Neural cell (in vitro differentiated cells): Measurements from ENCODE around the gene ITGA3. TPM values are rescaled to one million over a fixed set of nuclear protein-coding genes. Genes with fewer than 3 reads are reported as not detected.
A peak's percentile ranks its signal among the peaks of the same experiment; 100 is the strongest.

Experiments used
- H2AFZ ChIP-seq: fragments of 200-600, 300-800 bp; sonication (generic), shearing (Covaris generic); 2 replicates; pipeline ENCODE4 v1.6.0; 2014; ENCODE audit warnings: low read depth, mild to moderate bottlenecking, antibody characterized with exemption, low read length, moderate library complexity
- H3F3A ChIP-seq: fragments of 200-600 bp; shearing (Covaris generic); 2 replicates; pipeline ENCODE4 v1.6.1; 2016; ENCODE audit warnings: mild to moderate bottlenecking, moderate library complexity, mixed read lengths, antibody characterized with exemption, low read length; ENCODE audit not compliant: insufficient read depth, poor library complexity, severe bottlenecking
- H3K27ac ChIP-seq: fragments of 200-600, 300-800 bp; sonication (generic), shearing (Covaris generic); 2 replicates; pipeline ENCODE4 v1.5.1; 2014; ENCODE audit warnings: mild to moderate bottlenecking, low read length, moderate library complexity
- H3K27me3 ChIP-seq: fragments of 300-800, 200-600 bp; sonication (generic), shearing (Covaris generic); 2 replicates; pipeline ENCODE4 v1.6.0; 2014; ENCODE audit warnings: mild to moderate bottlenecking, low read depth, low read length, moderate library complexity; ENCODE audit not compliant: insufficient read depth
- H3K36me3 ChIP-seq: fragments of 300-800, 200-600 bp; sonication (generic), shearing (Covaris generic); 2 replicates; pipeline ENCODE4 v1.5.1; 2014; ENCODE audit warnings: mild to moderate bottlenecking, antibody characterized with exemption, low read length, moderate library complexity; ENCODE audit not compliant: insufficient read depth
- H3K4me2 ChIP-seq: fragments of 300-800, 200-600 bp; sonication (generic), shearing (Covaris generic); 2 replicates; pipeline ENCODE4 v1.6.0; 2014; ENCODE audit warnings: mild to moderate bottlenecking, low read length
- H3K4me3 ChIP-seq: fragments of 300-800, 200-600 bp; sonication (generic), shearing (Covaris generic); 2 replicates; pipeline ENCODE4 v1.5.1; 2014; ENCODE audit warnings: mild to moderate bottlenecking, low read length, moderate library complexity
- H3K79me2 ChIP-seq: fragments of 200-600 bp; shearing (Covaris generic); replicated peaks from 2 replicates; pipeline ENCODE4 v1.6.0; 2014; ENCODE audit warnings: mild to moderate bottlenecking, low read length, moderate library complexity; ENCODE audit not compliant: insufficient read depth
- H3K9ac ChIP-seq: fragments of 300-800, 200-600 bp; sonication (generic), shearing (Covaris generic); 2 replicates; pipeline ENCODE4 v1.6.1; 2016; ENCODE audit warnings: mild to moderate bottlenecking, low read length, mixed read lengths
- H3K9me2 ChIP-seq: fragments of 200-600 bp; shearing (Covaris generic); 2 replicates; pipeline ENCODE4 v1.6.1; 2016; ENCODE audit warnings: mild to moderate bottlenecking, low read length, mixed read lengths; ENCODE audit not compliant: insufficient read depth
- H3K9me3 ChIP-seq: fragments of 200-600, 300-800 bp; sonication (generic), shearing (Covaris generic); 2 replicates; pipeline ENCODE4 v1.6.1; 2016; ENCODE audit warnings: mild to moderate bottlenecking, mixed run types, low read length, moderate library complexity, mixed read lengths
- H4K20me1 ChIP-seq: fragments of 200-600 bp; shearing (Covaris generic); 2 replicates; pipeline ENCODE4 v1.6.1; 2016; ENCODE audit warnings: mild to moderate bottlenecking, mixed run types; ENCODE audit not compliant: insufficient read depth
- EP300 ChIP-seq: fragments of 450-650 bp; conservative IDR thresholded peaks from 2 replicates; pipeline ENCODE4 v1.6.1; 2014; ENCODE audit warnings: antibody characterized with exemption, mild to moderate bottlenecking, moderate library complexity; ENCODE audit not compliant: poor library complexity, severe bottlenecking
- EZH2 ChIP-seq: fragments of 200-600, 300-800 bp; shearing (Covaris generic), sonication (generic); IDR thresholded peaks from 2 replicates; pipeline ENCODE4 v1.6.1; 2014; ENCODE audit warnings: antibody characterized with exemption, low read length, borderline replicate concordance, mild to moderate bottlenecking; ENCODE audit not compliant: insufficient read depth, poor library complexity, severe bottlenecking
- MXI1 ChIP-seq: fragments of 450-650 bp; conservative IDR thresholded peaks from 2 replicates; pipeline ENCODE4 v1.6.1; 2014; ENCODE audit warnings: antibody characterized with exemption, mild to moderate bottlenecking; ENCODE audit not compliant: poor library complexity, severe bottlenecking
- POLR2AphosphoS5 ChIP-seq: IDR thresholded peaks from 2 replicates; pipeline ENCODE4 v1.6.1; 2012
- RAD21 ChIP-seq: fragments of 450-650 bp; conservative IDR thresholded peaks from 2 replicates; pipeline ENCODE4 v1.6.1; 2014; ENCODE audit warnings: antibody characterized with exemption, mild to moderate bottlenecking, moderate library complexity
- REST ChIP-seq: IDR thresholded peaks from 2 replicates; pipeline ENCODE4 v1.6.1; 2012; ENCODE audit warnings: borderline replicate concordance
- SMC3 ChIP-seq: fragments of 450-650 bp; conservative IDR thresholded peaks from 2 replicates; pipeline ENCODE4 v1.6.1; 2014; ENCODE audit warnings: antibody characterized with exemption, mild to moderate bottlenecking, moderate library complexity; ENCODE audit not compliant: poor library complexity
- TAF1 ChIP-seq: IDR thresholded peaks from 2 replicates; pipeline ENCODE4 v1.6.1; 2012; ENCODE audit warnings: low read depth
- polyA plus RNA-seq: library from polyadenylated mRNA; depleted of rRNA; stranded (reverse); fragments of >200 nt; gene quantifications from 2 replicates; pipeline ENCODE4 v1.2.3, GENCODE V29; 2014
- TF ChIP-seq, protein P1 (sequence below): fragments of 450-650 bp; IDR thresholded peaks from 2 replicates; pipeline ENCODE4 v1.5.1; 2014; ENCODE audit warnings: antibody characterized with exemption, mild to moderate bottlenecking, moderate library complexity; ENCODE audit not compliant: poor library complexity, severe bottlenecking

ITGA3 gene
- polyA plus RNA-seq, 1 donor from 2014 or later: 33.0 TPM

DNA sequence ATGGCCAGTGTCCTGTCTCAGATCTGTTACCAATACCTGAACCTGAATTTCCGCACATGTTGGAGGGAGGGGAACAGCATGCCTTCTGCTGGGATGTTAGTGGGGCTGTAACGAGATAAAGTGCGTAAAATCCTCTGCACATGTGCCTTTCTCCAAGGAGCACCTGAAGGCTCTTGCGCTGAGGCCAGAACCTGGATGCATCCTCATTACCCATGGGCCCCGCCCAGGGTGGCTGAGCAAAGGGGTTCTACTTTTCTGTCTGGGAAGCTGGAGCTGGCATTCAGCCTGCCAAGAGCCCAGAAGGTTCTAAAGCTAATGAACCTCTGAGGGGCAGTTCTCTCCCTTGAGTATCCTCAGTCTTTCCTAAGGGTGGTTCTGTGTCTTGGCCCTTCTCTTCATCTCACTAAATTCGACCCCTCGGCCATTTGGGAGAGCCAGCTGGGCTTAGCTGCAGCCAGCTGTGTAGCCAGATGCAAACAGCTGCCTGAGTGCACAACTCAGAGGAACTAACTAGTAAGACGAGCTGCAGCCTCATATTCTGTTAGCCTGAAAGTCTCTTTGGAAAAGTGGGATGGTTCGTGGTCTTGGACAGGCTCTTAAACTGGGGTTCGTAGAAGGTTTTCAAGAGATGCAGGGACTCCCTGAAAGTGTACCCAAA, 2.5 kb downstream of the ITGA3 start:
- Histone ChIP-seq H3K27ac (no peak overlapping the region), H3K79me2 (no peaks in the 10 kb centered on the region), H3K9me2 (no peaks in the 10 kb centered on the region), H4K20me1 (no peaks in the 10 kb centered on the region), H3K9ac (no peak overlapping the region), H3K9me3 (no peaks in the 10 kb centered on the region), H3K4me3 (peak overlapping the region; percentile 95), H3K4me2 (no peak overlapping the region), H3K27me3 (no peaks in the 10 kb centered on the region), H2AFZ (no peak overlapping the region), H3K36me3 (no peaks in the 10 kb centered on the region), H3F3A (peaks cover 4% of the 10 kb centered on the region)
- TF ChIP-seq, protein P1, sequence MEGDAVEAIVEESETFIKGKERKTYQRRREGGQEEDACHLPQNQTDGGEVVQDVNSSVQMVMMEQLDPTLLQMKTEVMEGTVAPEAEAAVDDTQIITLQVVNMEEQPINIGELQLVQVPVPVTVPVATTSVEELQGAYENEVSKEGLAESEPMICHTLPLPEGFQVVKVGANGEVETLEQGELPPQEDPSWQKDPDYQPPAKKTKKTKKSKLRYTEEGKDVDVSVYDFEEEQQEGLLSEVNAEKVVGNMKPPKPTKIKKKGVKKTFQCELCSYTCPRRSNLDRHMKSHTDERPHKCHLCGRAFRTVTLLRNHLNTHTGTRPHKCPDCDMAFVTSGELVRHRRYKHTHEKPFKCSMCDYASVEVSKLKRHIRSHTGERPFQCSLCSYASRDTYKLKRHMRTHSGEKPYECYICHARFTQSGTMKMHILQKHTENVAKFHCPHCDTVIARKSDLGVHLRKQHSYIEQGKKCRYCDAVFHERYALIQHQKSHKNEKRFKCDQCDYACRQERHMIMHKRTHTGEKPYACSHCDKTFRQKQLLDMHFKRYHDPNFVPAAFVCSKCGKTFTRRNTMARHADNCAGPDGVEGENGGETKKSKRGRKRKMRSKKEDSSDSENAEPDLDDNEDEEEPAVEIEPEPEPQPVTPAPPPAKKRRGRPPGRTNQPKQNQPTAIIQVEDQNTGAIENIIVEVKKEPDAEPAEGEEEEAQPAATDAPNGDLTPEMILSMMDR: no peak
- TF ChIP-seq TAF1 (no peak), MXI1 (no peak), SMC3 (no peak)

- Histone ChIP-seq H3K4me3 (no peak overlapping the region), H3K27me3 (no peaks in the 10 kb centered on the region), H2AFZ (no peak overlapping the region), H3K9me2 (no peaks in the 10 kb centered on the region), H3K9me3 (no peaks in the 10 kb centered on the region), H3K79me2 (no peaks in the 10 kb centered on the region), H3K27ac (no peak overlapping the region), H3K4me2 (no peak overlapping the region), H3F3A (peaks cover 4% of the 10 kb centered on the region), H3K9ac (no peak overlapping the region), H3K36me3 (no peaks in the 10 kb centered on the region), H4K20me1 (no peaks in the 10 kb centered on the region)
- TF ChIP-seq POLR2AphosphoS5 (no peak), REST (no peak), EZH2 (no peak), TAF1 (no peak), RAD21 (no peak), MXI1 (no peak), SMC3 (no peak), EP300 (no peak)
- TF ChIP-seq, protein P1: no peak
These were observed 3.3 kb downstream of the ITGA3 start for GRCh38 chr17:50059256-50059655.
